Measurements from ENCODE around the gene TNS1.

TNS1 gene

DNA sequence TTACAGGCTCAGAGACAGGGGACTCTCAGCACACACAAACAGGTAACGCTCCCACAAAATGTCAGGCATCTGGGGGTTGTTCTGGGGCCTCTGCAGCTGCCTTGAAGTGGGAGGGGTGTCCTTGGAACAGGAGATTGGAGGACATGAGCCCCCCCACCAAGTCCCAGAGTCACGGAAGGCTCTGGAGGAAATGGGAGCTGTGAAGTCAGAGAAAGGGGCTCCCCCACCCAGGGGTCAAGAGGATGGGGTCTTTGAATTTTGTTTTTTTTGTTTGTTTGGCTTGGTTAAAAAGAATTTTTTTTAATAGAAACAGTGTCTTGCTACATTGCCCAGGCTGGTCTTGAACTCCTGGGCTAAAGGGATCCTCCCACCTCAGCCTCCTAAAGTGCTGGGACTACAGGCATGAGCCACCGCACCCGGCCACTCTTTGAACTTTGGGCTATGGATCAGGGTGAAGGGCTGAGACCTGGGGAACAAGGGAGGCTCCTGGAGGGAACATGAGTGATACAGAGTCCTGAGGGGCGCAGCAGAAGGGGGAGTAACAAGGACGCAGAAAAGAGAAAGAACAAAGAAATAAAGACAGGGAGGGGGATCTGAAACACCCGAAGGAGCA, 46.8 kb downstream of the TNS1 start:
- no peak for DNase-seq

DNA sequence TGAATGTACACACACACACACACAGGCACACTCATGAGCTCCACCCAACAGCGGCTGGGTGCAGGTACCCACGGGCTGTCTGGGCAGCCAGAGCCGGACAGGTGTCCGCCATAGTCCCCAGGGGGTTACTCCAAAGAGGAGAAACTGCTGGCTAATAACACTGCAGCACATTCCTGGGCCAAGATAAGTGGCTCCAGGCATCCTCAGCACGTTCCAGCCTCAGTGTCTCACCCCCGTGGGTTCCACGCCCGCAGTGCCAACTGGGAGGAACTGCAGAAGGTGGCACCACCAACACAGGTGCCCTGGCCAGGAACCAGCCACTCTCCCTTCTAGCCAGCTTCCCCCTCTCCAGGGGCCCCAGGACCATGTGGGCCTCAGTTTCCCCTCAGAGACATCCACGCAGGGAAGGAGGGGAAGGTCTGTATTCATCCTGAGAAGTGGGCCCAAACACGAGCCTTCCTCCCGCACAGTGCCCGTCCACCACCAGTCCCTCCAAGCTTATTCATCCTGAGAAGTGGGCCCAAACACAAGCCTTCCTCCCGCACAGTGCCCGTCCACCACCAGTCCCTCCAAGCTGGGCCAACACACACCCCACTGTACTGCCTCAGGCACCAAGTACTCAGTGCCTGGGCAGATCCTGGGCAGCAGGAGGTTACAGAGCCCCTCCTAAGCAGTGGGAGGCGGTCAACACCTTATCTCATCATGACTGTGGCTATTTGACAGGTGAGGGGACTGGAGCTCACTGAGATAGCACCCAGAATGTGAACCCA, 47.6 kb downstream of the TNS1 start:
- DNase-seq = no peak

DNA sequence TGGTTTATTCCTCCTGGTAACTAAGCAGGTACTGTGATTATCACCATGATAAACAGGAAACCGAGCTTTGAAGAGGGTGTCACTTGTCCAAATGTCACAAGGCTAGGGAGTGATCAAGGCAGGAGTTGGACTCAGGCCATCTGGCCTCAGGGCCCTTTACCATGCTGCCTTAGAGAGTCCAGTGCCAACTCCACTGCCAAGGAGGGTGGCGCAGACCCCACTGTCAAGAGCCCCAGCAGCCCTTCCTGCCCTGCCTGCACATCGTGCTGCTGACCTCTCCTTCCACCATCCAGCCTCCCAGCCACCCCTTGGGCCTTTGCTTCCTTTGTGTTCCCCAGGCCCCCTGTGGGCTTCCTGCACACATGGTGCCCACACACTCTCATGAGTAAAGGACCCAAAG, 48.3 kb downstream of the TNS1 start:
- DNase-seq = no peak

DNA sequence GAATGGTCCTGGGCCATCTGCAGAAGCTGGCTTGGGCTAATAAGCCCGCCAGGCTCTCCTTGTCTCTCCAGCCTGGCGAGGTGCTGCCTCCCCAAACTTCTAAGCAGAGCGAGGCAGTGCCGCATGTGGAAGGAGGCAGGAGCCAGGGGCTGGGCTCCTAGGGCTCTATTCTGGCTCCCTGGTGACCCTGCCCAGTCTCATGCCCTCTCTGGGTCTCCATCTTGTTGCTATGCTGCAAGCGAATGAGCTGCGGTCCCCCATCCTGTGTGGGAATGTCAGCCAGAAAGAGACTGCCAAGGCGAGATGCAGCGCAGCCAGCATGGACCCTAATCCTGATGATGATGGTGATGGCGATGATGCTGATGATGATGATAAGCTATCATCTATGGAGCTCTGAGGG, 48.7 kb downstream of the TNS1 start:
- DNase-seq = no peak

DNA sequence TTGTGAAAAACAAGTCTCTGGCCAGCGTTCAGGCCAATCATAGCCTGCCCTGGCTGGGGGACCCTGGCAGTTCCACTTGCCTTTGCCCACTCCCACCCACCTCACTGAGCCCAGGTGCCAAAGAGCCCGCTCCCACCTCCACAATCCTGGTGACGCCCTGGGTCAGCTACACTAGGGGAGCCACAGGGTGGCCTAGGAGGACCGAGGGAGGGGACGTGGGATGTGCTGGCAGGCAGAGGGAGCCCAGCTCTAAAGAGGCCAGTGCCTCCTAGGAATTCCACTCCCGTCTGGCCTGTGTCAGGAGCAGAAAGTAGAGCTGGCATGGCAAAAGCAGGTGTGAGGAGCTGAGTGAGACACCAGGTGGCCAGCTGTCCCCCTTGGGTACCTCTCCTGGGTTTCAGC, 49.3 kb downstream of the TNS1 start:
- DNase-seq = no peak

DNA sequence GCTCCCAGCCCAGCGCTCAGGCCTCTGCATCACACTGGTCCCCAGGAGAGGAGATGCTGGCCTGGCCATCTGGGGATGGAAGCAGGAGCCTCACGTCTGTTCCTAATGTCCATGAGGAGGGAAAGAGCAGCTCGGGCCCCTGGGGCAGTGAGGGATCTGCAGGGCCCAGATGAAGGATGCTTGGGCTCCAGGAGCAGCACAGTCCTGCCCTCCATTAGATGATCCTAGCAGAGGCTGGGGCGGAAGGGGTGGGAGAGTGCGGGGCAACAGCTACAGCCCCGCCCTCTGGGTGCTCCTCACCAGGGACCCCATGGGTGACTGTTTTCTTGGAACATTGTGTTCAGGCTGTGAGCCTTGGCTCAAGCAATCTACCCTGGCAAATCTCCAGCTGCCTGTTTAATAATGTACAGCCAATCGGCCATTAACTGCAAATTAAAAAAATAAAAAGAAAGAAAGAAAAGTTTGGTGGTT, 49.7 kb downstream of the TNS1 start:
- no peak for DNase-seq

DNA sequence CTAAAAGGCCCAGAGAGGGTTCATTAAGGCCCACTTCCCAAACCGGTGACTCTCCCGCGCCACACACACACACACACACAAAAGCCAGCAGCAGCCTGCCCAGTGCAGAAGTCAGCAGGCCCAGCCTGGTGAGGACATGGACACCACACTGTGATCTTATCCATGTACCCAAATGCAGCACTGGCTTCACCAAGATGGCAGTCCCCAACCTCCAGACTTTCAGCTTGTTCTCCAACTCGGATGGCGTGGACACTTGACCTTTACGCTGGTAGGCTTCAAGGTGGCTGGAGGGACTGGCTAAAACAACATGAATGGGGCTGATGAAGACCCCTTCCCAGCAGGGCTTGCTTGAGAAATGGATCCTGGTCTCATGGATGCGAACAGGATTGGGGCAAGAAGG, 50.4 kb downstream of the TNS1 start:
- no peak for DNase-seq

DNA sequence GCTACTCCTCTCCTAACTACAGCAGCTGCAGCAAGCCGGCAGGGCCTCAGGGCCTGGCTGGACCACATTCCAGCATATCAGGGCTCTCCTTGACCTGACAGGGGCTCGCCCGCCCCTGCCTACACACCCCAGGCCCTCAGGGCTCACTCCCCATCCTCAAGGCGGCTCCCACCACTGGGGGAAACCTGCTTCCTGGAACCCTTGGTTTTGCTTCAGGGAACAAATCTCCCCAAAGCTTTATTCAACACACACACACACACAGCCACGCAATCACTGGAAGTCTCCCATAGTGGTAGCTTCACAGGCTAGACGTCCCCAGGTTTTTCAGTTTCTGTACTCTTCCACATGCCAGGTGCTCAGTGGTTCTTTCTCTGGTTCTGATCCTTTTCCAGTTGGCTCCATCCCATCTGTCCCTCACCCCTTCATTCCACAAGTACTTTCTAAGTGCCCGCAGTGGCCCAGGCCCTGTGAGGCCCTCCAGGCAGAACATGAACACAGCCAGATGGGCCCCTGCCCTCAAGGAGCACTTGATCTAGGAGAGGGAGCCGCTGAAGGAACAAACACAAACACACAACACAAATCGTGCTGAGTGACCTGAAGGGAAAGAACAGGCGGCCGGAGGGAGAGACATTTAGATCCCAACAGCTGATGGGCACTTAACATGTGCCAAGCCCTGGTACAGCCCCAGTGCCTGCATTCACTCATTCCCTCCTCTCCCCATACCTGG, 51.1 kb downstream of the TNS1 start:
- DNase-seq = no peak

DNA sequence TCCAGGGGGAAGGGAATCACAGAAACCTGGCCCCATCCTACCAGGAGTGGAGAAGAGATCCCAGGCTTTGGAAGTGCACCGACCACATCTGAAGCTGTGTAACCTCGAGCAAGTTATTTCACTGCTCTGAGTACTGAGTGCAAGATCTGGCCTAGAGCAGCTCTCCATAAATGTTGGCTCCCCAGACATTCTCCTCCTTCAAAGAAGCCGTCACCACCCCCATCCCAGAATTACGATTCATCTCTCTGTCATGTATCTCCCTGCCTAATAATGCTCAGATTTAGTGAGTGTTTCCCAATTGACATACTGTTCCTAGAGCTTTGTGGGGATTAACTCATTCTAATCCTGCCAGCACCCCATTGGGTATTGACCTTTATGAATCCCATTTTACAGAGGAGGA, 51.7 kb downstream of the TNS1 start:
- no peak for DNase-seq

DNA sequence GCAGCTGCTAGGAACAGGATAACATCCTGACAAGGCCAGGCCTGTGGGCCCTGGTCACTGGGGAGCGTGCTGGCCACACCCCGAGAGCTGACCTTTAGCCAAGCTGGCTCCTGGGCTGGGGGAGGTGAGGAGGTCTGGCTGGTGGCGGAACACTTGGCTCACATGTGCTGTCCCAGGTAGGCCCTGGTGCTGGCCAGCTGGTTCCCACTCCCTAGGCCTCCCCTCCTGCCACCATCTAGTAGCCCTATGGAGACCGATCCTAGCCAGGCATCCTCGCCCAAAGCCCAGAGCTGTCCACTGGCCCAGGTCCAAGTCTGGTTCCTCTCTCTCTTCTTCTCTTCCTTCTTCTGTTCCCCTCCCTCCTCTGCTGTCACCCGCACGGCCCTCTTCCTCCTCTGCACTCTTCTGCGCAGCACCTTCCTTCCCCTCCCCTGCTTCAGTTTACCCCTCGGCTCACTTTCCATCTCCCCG, 52.4 kb downstream of the TNS1 start:
- no peak for DNase-seq

DNA sequence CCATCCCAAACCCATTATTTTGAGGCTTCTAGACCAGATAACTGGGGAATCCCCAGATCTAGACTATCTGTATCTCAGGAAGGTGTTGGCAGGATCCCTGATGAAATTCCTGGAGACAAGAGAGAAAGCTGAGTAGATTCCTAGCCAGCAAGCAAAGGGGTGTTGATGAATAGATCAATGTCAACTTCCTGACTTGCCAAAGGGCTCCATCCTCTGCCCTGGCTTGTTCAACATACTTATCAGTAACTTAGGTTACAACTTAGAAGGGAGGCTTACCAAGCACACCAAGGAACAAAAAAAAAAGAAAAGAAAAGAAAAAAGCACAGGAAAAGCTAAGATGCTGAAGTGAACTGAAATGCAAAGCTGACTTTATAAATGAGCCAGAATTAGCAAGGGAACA, 53.3 kb downstream of the TNS1 start:
- DNase-seq = no peak

DNA sequence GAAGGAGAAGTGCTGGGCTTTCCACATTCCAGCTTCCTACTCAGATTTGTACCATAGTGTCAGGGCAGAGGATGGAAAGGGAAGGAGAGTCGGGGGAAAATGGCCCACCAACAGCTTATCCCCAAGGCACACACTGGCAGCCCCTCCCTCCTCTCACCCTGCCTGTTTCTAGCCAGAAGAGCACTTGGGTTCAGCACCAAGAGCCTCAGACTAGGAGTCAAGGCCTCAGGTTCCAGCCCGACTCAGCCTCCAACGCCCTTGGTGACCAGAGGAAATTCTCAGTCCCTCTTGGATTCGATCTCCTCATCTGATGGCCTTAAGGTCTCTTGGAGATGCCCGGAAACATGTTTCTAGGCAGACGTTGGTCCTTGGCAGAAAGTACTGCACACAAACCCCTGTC, 53.9 kb downstream of the TNS1 start:
- DNase-seq = no peak

DNA sequence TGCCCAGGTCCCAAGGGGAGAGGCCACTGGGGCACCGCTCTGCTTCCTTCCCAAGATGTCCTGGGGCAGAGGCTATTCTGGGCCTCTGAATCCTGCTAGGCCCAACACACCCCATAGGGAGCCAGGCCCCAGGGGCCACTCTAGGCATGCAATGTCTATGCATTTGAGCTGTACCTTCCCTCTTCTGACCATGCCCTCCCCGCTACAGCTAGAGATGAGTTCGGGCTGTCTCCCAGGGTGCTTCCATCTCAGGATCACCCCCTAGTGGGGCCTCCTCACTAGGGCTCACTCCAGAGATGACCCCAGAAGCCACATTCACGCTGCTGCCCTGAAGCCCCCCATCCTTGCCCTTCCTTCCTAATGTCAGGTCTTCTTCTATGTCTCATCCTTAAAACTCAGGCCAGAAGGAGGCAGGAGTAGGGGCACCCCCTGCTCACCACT, 54.4 kb downstream of the TNS1 start:
- no peak for DNase-seq

DNA sequence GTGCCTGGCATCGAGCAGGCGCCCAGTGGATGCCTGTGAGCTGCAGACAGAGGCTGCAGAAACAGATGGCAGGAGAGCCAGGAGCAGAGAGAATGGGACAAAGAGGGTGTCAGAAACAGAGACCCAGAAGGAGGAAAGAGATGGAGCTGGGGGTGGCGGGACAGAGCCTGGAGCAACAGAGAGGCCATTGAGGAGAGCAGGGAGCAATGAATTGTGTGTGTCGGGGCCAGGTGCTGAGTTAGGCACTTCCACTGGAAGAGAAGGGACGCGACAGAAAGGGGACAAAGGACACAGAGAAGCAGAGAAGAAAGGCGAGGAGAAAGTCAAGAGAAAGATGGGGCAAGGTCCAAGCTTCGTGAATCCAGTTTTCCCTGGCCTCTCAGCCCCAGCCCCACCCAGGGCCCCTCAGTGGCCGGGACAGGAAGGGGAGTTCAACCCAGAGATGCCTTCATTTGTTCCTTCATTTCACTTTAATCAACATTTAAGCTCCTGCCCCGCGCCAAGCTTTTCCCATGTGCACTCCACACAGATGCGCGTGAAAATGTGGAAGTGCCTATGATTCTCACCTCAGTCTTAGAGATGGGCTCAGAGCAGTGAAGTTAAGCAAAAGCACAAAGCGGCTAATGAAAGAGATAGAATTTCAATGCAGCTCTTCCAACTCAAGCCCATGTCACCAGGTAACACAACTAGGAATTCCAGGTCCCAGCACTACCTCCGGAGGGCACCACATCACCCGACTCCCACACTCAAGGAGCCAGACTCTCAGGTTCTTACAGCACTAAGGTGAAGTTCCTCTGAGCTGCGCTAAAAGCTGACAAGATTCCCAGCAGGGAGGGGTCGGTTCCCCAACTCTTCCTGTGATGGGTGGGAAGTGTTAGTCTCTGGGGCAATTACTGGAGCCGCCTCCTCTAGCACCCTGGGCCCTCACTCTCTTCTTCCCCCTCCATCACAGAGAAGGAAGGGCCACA, 55.1 kb downstream of the TNS1 start:
- DNase-seq = no peak

DNA sequence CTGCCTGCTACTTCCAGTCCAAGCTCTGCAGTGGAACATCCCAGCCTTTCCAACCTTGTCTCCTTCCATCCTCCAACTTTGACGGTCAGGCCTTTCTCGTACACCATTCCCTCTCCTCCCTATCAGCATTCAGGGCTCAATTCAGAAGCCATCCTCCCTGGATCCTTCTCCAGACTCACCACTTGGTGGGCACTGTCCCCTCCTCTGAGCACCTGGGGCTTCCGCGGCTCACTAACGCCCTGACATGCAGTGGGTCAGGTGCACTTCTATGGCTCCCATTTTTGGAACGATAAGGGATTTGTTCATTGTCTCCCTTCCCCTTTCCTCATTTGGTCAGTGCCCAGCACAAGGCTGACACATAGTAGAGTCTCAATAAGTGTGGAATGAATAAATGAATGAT, 56.7 kb downstream of the TNS1 start:
- no peak for DNase-seq

DNA sequence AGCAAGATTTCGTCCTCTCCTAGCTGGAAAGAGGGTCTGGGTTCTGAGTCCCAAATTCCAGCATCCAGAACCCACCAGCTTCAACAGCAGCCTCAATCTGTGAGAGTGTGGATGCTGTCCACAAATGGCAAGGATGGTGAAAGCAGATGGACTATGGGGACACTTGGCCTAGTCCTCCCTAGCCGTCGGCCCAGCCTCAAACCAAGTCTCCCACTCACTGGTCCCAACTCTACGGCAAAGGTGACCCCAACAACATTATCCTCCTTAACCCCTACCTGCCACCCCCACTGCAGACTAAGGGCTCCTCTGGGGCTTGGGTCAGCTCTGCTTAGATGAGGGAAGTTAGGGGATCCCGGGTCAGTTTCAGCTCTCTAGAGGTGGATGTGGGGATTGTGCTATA, 57.3 kb downstream of the TNS1 start:
- no peak for DNase-seq

DNA sequence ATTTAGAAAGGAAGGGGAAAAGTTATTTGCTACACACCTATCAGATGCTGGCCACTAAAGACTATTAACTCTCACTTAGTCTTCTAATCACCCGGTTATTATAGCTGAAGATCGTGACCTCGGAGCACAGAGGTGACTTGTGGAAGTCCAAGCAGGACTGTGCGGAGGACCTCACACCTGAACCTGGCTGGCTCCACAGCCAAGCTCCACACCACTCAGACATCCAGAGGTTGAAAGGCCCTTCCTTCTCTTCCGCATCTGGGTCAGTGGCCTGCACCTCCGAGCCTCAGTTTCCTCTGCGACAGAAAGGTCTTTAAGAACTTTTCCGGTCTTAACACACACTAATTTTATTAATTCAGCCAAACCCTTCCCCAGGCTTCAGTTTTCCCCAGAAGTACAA, 57.9 kb downstream of the TNS1 start:
- DNase-seq = no peak

DNA sequence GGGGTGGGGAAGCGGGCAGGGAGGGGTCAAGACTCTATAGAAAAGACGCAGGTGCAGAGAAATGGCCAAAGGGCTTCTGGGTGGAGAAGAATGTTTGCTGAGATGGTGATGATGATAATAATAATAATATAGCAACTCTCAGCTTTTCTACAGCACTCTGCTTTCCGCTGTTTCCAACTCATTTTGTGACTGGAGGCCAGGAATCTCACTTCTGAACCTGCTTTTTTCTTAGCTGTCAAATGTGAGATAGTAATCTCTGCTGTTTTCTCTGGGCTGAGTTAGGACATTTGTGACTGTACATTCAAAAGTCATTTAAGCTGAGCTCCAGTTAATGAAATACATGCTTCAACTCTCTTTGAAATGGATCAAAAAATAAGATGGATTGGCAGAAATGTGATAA, 58.4 kb downstream of the TNS1 start:
- DNase-seq = no peak

DNA sequence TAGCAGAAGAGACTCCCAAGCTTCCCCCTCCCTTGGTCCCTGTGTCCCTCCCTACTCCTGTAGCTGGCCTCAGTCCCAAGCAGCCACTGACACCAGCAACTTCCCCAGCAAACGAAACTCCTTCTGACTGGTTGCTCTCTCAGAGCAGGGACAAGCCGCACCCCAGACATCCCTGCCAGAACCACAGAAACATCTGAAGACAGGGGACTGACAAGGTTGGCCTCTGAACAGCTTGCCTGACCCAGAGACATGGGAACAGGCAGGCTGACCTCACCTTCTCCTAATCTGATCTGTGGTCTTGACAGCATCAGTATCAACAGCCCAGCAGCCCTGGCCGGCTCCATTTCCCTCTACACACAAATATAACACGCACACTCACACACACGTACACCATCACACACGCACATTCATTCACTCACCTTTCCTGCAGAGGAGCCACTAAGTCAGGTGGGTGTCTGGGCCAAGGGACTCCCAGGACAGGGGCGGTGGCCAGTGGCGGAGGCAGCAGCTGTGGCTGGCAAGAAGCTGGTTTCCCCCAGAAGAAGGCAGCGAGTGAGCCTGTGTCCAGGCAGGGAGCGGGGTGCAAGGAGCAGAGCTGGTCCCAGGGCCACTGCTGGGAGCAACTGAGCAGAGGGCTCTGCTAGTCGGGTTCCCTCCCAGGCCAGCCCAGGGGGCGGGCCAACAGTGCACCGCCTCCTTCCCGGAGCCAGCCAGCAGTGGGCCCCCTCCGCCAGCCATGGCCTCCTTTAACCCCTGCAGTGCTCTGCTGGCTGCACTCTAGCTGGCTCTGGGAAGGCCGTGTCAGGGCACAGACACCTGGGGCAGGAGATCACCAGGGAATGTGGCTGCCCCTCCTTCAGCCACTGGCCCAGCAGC, 59.1 kb downstream of the TNS1 start:
- no peak for DNase-seq

DNA sequence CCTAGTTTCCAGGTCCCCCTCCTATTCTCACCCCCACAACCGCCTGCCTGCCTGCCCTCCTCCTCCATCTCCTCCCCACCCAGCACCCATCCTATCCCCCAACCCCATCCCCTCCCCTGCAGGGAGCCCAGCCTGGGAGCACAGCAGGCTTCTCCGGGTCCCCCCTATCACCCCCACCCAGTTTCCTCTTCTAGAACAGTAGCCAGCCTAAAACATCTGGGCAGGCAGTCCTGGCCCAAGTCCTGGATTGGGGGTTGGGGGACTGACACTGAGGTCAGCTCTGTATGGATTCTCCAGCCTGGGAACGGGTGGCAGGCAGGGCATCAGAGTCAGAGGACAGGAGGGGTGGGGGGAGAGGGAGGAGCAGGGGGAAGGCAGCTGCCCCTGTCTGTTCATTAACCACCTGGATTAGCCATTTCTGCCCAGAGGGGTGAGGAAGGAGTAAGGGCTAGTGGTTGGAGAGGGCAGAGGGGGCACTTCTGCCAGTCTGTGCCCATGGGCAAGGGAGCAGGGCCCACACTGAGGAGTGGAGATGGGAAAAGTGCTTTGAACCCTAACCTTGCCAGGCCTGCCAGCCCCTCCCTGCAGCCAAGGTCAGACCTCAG, 60.0 kb downstream of the TNS1 start:
- DNase-seq = no peak

Measured in CD4-positive, alpha-beta T cell treated with Interleukin-17A for 4 hours (primary cell).